Pulmonary artery endothelial cell (primary cell): ENCODE results near the gene ZNF256. TPM values are rescaled to one million over a fixed set of nuclear protein-coding genes. Genes with fewer than 3 reads are reported as not detected.

Source experiments
- total RNA-seq: library from RNA; depleted of rRNA; stranded (reverse); fragments of >200 nt; gene quantifications from 2 replicates; pipeline ENCODE4 v1.2.3, GENCODE V29; 2014

ZNF256 gene
- total RNA-seq, 1 donor from 2014 or later: 5.6 TPM

Other genes starting within 250 kb of the ZNF256 start
- gene ZNF154, start 238.5 kb downstream of the ZNF256 start, total RNA-seq: 0.92 and 6.0 TPM in 2 replicates
- 4.7 and 9.3 TPM in 2 replicates for gene ZNF671, start 220.1 kb downstream of the ZNF256 start, total RNA-seq
- 13.2 and 13.4 TPM in 2 replicates for gene ZNF776, start 200.9 kb downstream of the ZNF256 start, total RNA-seq
- gene ZNF586, start 178.0 kb downstream of the ZNF256 start, total RNA-seq: 10.3 and 17.6 TPM in 2 replicates
- gene ZNF552, start 132.8 kb downstream of the ZNF256 start, total RNA-seq: 5.8 and 9.2 TPM in 2 replicates
- gene ZNF587B, start 117.4 kb downstream of the ZNF256 start, total RNA-seq: 24.7 and 29.6 TPM in 2 replicates
- gene ZNF587, start 97.8 kb downstream of the ZNF256 start, total RNA-seq: 20.7 and 21.5 TPM in 2 replicates
- gene ZNF814, start 58.7 kb downstream of the ZNF256 start, total RNA-seq: 6.1 and 10.8 TPM in 2 replicates
- gene ZNF417, start 31.1 kb downstream of the ZNF256 start, total RNA-seq: 9.6 and 16.7 TPM in 2 replicates
- gene ZNF418, start 12.3 kb downstream of the ZNF256 start, total RNA-seq: 4.6 and 6.6 TPM in 2 replicates
- 0.20 TPM in 1 of 2 replicates, not detected in the other for gene C19orf18, start 26.8 kb upstream of the ZNF256 start, total RNA-seq
- gene ZNF606, start 55.1 kb upstream of the ZNF256 start, total RNA-seq: 8.3 and 12.6 TPM in 2 replicates
- not detected in 2 replicates for gene ZSCAN1, start 86.3 kb upstream of the ZNF256 start, total RNA-seq
- 0.46 and 3.2 TPM in 2 replicates for gene ZNF135, start 111.6 kb upstream of the ZNF256 start, total RNA-seq
- 19.7 and 33.3 TPM in 2 replicates for gene ZSCAN18, start 150.5 kb upstream of the ZNF256 start, total RNA-seq
- 10.0 and 12.5 TPM in 2 replicates for gene ZNF329, start 203.1 kb upstream of the ZNF256 start, total RNA-seq
- 19.7 and 28.6 TPM in 2 replicates for gene ZNF274, start 235.4 kb upstream of the ZNF256 start, total RNA-seq